ENCODE results near the gene KLHL40. TPM values are rescaled to one million over a fixed set of nuclear protein-coding genes. Genes with fewer than 3 reads are reported as not detected.

Gene KLHL40
- total RNA-seq, 1 donor from 2014 or later = not detected

DNA sequence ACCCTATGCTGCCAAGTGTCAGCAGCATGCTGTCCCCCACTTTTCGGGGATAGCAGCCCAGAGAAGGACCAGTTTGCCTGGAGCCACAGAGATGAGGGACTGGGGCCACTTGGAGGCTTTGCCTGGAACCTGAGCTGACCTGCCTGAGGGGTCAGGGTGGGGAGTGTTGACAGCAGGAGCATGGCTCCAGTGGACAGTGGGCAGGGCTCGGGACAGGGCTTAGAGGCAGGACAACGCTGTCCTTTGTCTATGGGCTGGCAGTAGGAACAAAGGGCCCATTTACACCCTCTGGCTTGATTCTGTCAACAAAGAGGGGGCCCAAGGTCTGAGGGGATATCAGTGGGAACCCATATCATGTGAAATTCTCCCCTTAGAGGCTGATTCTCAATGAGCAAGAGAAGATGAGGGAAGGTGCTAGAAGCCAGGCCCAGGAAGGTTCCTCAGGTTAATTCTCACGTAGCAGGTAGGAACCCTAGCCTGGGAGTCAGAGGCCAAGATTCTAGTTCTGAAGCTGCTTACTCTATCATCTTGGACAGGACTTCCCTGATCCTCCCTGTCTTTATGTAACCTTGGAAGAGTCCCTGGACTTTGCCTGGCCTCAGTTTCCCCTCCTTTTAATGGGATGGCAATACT, 47.0 kb downstream of the KLHL40 start:
- H3K9me3 Mint-ChIP-seq = no peaks in the 10 kb centered on the region
- H3K4me1 Mint-ChIP-seq = no peaks in the 10 kb centered on the region
- H3K27ac Mint-ChIP-seq = no peak overlapping the region
- DNase-seq = no peak
- H3K4me3 Mint-ChIP-seq = no peak overlapping the region
- H3K27me3 Mint-ChIP-seq = peaks cover 7% of the 10 kb centered on the region
- intact Hi-C loops (cut with micrococcal nuclease) = no loop called here
- H3K36me3 Mint-ChIP-seq (ENCODE audit: low read depth) = no peaks in the 10 kb centered on the region

DNA sequence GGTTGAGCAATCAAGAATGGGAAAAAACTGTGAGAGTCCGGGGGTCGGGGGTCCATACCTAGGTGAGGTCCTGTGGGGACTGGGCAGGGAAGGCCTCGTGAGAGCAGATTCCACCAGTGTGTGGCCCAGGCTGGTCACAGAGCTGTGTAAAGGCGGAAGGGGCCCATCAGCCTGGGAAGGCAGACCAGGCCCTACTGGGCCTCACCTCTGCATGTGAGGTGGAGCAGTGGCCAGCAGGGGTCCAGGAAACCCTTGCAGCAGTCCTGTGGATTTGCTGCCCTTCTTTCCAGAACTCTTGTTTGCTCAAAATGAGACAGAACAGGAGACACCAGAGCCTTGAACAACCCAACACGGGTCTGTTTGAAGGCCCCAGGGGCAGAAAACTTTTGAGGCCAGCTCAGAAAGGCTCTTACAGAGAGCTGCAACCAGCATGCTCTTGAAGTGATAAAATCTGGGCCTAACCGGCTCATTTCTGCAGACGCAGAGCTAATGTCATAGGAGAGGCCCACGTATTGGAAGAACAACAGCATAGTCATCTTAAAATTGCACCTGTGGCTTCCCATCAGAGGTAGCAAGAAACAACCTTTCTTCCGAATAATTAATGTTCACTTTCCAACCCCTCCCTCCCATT, 47.6 kb downstream of the KLHL40 start:
- intact Hi-C loops (cut with micrococcal nuclease) = no loop called here
- DNase-seq = no peak
- H3K36me3 Mint-ChIP-seq (ENCODE audit: low read depth) = no peaks in the 10 kb centered on the region
- H3K27me3 Mint-ChIP-seq = peaks cover 2% of the 10 kb centered on the region
- no peak overlapping the region for H3K27ac Mint-ChIP-seq
- H3K4me1 Mint-ChIP-seq = no peaks in the 10 kb centered on the region
- H3K9me3 Mint-ChIP-seq = no peaks in the 10 kb centered on the region
- H3K4me3 Mint-ChIP-seq = no peak overlapping the region

DNA sequence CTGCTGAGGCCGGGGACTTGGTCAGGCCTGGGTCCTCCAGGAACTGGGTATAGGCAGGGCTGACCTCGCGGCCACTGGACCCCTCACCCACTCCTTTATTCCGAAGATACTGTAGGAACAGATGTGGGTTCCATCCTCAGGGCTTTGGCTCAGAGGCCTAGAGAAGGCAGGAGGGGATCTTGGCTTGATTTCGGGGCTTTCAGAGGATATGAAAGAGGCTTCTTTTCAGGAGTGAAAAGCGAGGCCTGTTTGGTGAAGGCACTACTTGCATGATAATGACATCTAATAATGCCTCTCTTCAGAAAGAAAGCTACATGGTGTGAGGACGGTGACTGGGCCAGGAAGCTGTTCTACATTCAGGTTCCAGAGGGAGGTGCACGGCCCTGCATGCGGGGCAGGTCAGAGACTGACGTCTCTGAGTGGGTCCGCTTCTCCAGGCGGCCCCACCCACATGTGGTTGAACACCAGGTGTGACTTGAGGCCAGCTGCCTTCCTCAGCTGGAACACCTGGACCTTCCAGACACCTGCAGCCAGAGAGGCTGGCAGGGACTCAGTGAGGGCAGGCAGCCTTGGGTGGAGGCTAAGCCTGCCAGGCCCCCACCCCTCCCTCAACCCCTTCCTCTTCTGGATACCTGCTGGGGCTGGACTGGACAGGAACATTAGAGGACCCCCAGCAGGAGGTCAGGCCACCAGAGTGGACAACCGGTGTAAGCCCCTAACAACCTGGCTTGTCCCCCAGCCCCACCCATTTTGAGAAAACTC, 48.3 kb downstream of the KLHL40 start:
- H3K4me3 Mint-ChIP-seq = no peak overlapping the region
- intact Hi-C loops (cut with micrococcal nuclease) = no loop called here
- no peaks in the 10 kb centered on the region for H3K27me3 Mint-ChIP-seq
- no peak overlapping the region for H3K27ac Mint-ChIP-seq
- no peaks in the 10 kb centered on the region for H3K9me3 Mint-ChIP-seq
- no peaks in the 10 kb centered on the region for H3K4me1 Mint-ChIP-seq
- H3K36me3 Mint-ChIP-seq (ENCODE audit: low read depth) = no peaks in the 10 kb centered on the region
- DNase-seq = no peak

DNA sequence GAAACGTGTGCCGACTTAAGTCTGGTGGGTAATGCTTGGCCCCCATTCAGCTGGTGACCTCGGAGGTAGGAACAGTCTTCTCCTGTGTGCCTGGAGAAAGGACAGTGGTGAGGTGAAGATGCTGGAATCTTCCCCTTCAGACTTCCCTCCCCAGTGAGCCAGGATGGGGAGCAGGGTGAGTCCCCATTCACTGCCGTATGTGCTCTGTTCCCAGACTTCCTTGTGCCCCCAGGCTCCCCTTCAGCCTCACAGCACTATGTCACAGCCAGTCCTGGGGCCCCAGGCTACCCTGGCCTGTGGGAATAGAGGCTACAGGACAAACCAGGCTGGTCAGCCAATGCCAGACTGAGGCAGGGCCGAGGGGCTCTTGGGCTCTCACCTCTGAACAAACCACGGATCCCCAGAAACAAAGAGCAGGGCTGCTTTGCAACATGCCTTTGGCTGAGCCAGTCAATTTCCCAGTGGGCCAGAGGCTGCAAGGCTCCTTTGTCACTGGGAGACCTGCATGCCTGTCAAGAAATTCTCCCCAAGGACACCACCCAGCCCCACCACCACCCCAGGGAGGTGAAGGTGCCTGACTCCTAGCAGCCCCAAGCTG, 49.0 kb downstream of the KLHL40 start:
- H3K36me3 Mint-ChIP-seq (ENCODE audit: low read depth) = no peaks in the 10 kb centered on the region
- intact Hi-C loops (cut with micrococcal nuclease) = no loop called here
- no peak overlapping the region for H3K27ac Mint-ChIP-seq
- H3K4me1 Mint-ChIP-seq = no peaks in the 10 kb centered on the region
- DNase-seq = no peak
- no peak overlapping the region for H3K4me3 Mint-ChIP-seq
- no peaks in the 10 kb centered on the region for H3K27me3 Mint-ChIP-seq
- H3K9me3 Mint-ChIP-seq = no peaks in the 10 kb centered on the region

DNA sequence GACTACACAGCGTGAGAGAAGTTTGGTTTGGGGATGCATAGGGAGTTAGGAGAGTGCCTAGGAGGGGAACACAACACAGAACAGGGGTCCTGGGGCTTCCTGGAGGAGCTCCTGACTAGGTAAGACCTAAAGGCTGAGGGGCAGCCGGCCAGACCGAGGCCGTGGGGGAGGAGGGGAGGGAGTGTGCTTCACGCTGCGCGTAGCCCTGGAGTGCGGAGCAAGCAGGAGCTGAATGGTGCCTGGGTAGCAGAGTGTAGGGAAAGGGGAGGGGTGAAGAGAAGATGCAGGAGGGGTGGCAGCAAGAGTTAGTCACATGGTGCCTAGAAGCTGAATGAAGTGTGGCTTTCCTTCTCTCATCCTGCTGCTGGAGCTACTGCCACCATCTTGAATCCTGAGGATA, 49.7 kb downstream of the KLHL40 start:
- intact Hi-C loops (cut with micrococcal nuclease) = no loop called here
- H3K36me3 Mint-ChIP-seq (ENCODE audit: low read depth) = no peaks in the 10 kb centered on the region
- no peaks in the 10 kb centered on the region for H3K9me3 Mint-ChIP-seq
- no peaks in the 10 kb centered on the region for H3K27me3 Mint-ChIP-seq
- no peak for DNase-seq
- no peaks in the 10 kb centered on the region for H3K4me1 Mint-ChIP-seq
- no peak overlapping the region for H3K4me3 Mint-ChIP-seq
- H3K27ac Mint-ChIP-seq = no peak overlapping the region

DNA sequence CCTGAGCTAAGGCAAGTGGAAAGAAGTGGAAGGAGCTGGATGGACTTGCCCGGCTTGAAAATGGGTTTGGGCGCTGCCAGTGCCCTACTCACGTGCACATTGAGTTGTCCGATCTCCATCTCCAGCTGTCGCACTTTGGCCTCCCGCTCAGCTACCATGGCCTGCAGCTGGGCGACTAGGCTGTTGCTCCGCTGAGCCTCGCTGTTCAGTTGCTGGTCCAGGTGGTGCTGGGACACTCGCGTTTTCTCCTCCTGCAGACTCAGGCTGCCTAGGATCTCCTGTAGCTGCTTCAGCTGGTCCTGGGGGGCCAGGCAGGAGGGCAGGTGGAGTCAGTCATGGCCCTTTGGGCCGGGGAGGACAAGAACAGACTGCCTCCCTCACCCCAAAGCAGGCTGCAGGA, 50.3 kb downstream of the KLHL40 start:
- Mint-ChIP-seq H3K27ac (no peak overlapping the region), H3K4me3 (no peak overlapping the region), H3K36me3 (ENCODE audit: low read depth) (no peaks in the 10 kb centered on the region), H3K9me3 (no peaks in the 10 kb centered on the region), H3K27me3 (no peaks in the 10 kb centered on the region), H3K4me1 (no peaks in the 10 kb centered on the region)
- intact Hi-C loops (cut with micrococcal nuclease) = no loop called here
- DNase-seq = no peak

DNA sequence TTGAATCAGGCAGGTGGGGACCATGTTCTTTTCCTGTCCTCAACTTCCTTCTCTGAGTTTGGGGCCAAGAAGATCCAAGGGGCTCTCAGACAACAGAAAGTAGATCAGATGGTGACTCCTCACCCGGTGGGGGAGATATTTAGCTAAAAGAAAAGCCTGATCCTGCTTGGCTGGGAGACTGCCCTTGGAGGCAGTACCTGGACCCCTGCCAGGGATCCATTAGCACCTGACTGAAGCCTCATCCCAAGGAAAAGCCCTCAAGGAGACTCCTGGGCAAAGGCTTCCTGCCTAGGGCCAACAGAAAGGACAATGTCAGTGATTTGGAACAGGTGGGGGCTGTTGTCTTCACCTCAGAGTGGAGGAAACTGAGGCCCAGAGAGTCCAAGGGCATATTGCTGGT, 50.7 kb downstream of the KLHL40 start:
- no peak for DNase-seq
- H3K27me3 Mint-ChIP-seq = no peaks in the 10 kb centered on the region
- H3K9me3 Mint-ChIP-seq = no peaks in the 10 kb centered on the region
- H3K4me1 Mint-ChIP-seq = no peaks in the 10 kb centered on the region
- H3K36me3 Mint-ChIP-seq (ENCODE audit: low read depth) = no peaks in the 10 kb centered on the region
- intact Hi-C loops (cut with micrococcal nuclease) = no loop called here
- H3K4me3 Mint-ChIP-seq = no peak overlapping the region
- no peak overlapping the region for H3K27ac Mint-ChIP-seq

DNA sequence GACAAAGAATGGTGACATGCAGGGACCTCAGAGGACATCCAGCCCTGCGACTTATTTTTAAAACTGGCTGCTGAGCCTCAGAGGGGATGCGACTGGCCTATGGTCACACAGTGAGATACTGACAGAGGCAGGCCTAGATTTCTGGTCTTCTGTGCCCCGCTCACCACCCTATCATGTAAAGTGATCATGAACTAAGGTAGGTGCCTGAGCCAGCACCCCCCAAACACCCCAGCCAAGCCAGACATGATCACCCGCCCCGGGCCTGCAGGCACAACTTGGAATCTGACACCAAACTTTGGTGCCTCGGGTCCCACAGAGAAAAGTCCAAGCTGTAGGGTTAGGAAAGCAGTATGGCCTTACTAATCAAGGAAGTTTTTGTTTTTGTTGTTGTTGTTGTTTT, 51.2 kb downstream of the KLHL40 start:
- Mint-ChIP-seq H3K36me3 (ENCODE audit: low read depth) (no peaks in the 10 kb centered on the region), H3K27ac (no peak overlapping the region), H3K4me1 (no peaks in the 10 kb centered on the region), H3K27me3 (no peaks in the 10 kb centered on the region), H3K4me3 (no peak overlapping the region), H3K9me3 (no peaks in the 10 kb centered on the region)
- intact Hi-C loops (cut with micrococcal nuclease) = no loop called here
- no peak for DNase-seq

DNA sequence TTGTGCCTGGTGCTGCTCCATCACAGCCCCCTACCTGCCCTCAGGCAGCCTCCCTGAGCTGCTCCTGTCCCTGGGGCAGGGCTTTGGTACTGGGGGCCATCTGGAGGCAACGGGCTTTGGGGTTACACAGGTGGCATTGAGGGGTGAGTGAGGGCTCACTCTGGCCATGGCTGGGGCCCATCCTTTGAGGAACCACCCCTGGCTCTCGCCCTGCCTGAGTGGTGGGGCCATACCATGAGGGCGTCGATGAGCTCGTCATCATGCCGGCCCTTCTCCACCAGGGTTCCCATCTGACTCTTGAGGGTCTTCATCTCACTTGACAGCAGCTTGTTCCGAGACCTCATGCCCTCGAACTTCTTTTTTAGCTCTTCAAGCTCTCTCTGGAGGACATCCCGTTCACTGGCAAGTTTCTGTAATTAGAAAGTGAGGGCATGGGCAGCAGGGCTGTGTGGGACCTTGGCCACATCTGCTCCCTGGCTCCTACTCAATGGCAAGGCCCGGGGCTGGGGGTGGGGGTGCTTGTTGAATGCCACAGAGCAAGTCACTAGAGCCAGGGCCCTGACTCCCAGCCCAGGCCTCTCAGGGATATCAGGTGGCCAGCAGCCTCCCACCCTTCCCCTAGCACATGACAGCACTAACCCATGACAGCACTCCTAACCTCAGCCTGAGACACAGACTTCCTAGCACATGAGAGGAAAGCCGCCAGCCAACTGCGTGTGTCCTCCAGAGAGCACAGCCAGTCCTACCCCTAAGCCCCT, 54.2 kb downstream of the KLHL40 start:
- no peak overlapping the region for H3K4me3 Mint-ChIP-seq
- no peak overlapping the region for H3K27ac Mint-ChIP-seq
- no peaks in the 10 kb centered on the region for H3K36me3 Mint-ChIP-seq (ENCODE audit: low read depth)
- H3K4me1 Mint-ChIP-seq = no peaks in the 10 kb centered on the region
- intact Hi-C loops (cut with micrococcal nuclease) = no loop called here
- no peaks in the 10 kb centered on the region for H3K9me3 Mint-ChIP-seq
- H3K27me3 Mint-ChIP-seq = no peaks in the 10 kb centered on the region
- DNase-seq = no peak

DNA sequence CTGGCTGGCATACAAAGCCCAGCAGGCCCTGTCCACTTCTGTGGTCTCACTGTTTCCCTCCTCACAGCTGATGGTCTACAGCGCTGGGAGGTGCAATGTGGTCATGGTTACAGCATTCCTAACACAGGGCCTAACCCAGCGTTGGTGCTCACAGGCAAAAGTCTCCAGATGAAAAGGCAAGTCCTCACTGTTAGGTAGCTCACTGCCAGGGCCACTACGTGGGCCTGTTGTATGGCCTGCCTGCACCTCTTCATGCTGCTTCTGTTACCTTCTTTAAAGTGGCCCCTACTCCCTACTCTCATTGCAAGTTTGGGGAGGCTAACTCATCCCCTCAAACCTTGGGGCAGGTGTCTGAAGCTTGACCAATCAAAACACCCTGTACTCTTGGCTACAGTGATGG, 56.5 kb downstream of the KLHL40 start:
- intact Hi-C loops (cut with micrococcal nuclease) = no loop called here
- Mint-ChIP-seq H3K4me3 (no peak overlapping the region), H3K27ac (no peak overlapping the region), H3K27me3 (no peaks in the 10 kb centered on the region), H3K4me1 (peaks cover 2% of the 10 kb centered on the region), H3K9me3 (no peaks in the 10 kb centered on the region), H3K36me3 (ENCODE audit: low read depth) (no peaks in the 10 kb centered on the region)
- no peak for DNase-seq

Other genes starting within 250 kb of the KLHL40 start
- gene VIPR1, start 182.9 kb upstream of the KLHL40 start, total RNA-seq = 0.68 and 0.80 TPM in 2 replicates
- gene SEC22C, start 103.6 kb upstream of the KLHL40 start, total RNA-seq = 36.3 and 39.6 TPM in 2 replicates
- 66.6 and 66.8 TPM in 2 replicates for gene SS18L2, start 94.7 kb upstream of the KLHL40 start, total RNA-seq
- 79.5 and 80.9 TPM in 2 replicates for gene NKTR, start 84.9 kb upstream of the KLHL40 start, total RNA-seq
- 1.0 and 1.1 TPM in 2 replicates for gene ZBTB47, start 31.8 kb upstream of the KLHL40 start, total RNA-seq
- not detected in 2 replicates for gene HHATL, start 17.3 kb downstream of the KLHL40 start, total RNA-seq
- 0.16 TPM in 1 of 2 replicates, not detected in the other for gene CCDC13, start 87.7 kb downstream of the KLHL40 start, total RNA-seq
- 88.6 and 91.6 TPM in 2 replicates for gene HIGD1A, start 119.0 kb downstream of the KLHL40 start, total RNA-seq
- 0.42 and 0.69 TPM in 2 replicates for gene ACKR2, start 123.9 kb downstream of the KLHL40 start, total RNA-seq
- not detected in 2 replicates for gene CYP8B1, start 190.3 kb downstream of the KLHL40 start, total RNA-seq
- 0.12 and 0.19 TPM in 2 replicates for gene ZNF662, start 220.6 kb downstream of the KLHL40 start, total RNA-seq